Measurements from ENCODE around the gene GNG3. TPM values are rescaled to one million over a fixed set of nuclear protein-coding genes. Genes with fewer than 3 reads are reported as not detected.

GNG3 gene
- total RNA-seq, 5 donors from 2014 or later (not counting 1 experiment from before 2014, with no cell fraction given), result not detected

DNA sequence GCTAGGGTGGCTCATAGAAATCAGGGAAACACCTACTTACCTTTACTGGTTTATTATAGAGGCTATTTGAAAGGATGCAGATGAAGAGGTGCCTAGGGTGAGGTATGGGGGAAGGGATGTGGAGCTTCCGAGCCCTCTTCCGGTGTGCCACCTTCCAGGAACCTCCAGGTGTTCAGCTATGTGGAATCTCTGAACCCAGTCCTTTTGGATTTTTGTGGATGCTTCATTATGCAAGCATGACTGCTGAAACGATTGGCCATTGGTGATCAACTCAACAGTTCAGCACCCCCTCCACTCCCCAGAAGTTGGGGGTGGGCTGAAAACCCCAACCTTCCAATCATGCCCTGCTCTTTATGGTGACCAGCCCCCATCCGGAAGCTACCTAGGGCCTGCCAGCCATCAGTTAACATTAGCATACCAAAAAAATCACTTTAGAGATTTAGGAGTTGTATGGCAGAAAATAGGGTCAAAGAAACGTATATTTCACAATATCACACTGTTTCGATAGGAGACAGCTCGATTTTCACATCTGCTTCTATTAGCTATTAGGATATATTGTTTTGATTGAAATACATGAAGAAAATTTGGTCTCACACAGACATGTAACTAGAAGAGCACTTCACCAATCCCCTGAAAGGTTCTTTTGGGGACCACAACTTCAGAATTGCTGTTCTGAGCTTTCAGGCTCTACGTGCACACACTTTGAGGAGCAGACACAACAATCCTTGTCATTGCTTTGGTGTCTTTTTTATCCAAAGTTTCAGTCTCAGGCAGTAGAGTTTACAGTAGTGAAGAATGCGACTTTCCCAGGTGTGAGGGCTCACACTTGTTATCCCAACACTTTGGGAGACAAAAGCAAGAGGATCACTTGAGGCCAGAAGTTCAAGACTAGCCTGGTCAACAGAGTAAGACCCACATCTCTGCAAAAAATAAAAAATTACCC is 50.6 kb downstream of the GNG3 start:
- no peaks in the 10 kb centered on the region for H3K27me3 Mint-ChIP-seq
- H3K9me3 Mint-ChIP-seq, result no peaks in the 10 kb centered on the region
- WGBS (ENCODE audit: insufficient coverage), result 100% methylated on average over 2 of the region's 9 CpGs
- no peak overlapping the region for H3K4me3 Mint-ChIP-seq
- H3K36me3 Mint-ChIP-seq, result peaks cover 3% of the 10 kb centered on the region
- H3K4me1 Mint-ChIP-seq, result peaks cover 25 to 28% (median 26%) of the 10 kb centered on the region in 3 donors
- no peak for DNase-seq
- Histone ChIP-seq H3K36me3 (ENCODE audit: control insufficient read depth in 2 of 2, extremely low read depth in 1 of 2, insufficient read depth in 1 of 2, low read length in 1 of 2) (peaks cover 0 to 3% of the 10 kb centered on the region in 2 donors), H3K4me1 (ENCODE audit: control insufficient read depth in 1 of 2, extremely low read depth in 1 of 2, insufficient read depth in 2 of 2, low read length in 2 of 2) (peaks cover 11 to 32% of the 10 kb centered on the region in 2 experiments), H3K4me3 (ENCODE audit: control insufficient read depth in 1 of 2, extremely low read depth in 1 of 2, low read length in 1 of 2) (no peak overlapping the region), H3K9me3 (no peaks in the 10 kb centered on the region), H3K27ac (ENCODE audit: low read length) (no peak overlapping the region), H3K27me3 (replicated peaks in 1 of 2; ENCODE audit: control insufficient read depth in 2 of 2, extremely low read depth in 1 of 2, insufficient read depth in 2 of 2, low read length in 1 of 2) (no peaks in the 10 kb centered on the region)
- no peak for ATAC-seq (replicated peaks in 1 of 4)
- POLR2A ChIA-PET, result interaction anchor here in 1 of 2 donors (0.7 kb wide), 2 partner anchors 7 to 9 kb away, joined by 4 to 5 read pairs; no protein-coding TSS in a partner anchor
- H3K27ac Mint-ChIP-seq, result no peak overlapping the region
- CTCF ChIA-PET, result no interaction called here

Other genes with a start within 250 kb of the GNG3 start
- gene AHNAK, start 160.9 kb upstream of the GNG3 start, total RNA-seq, result 100 to 1,000 TPM; 267 to 636 (median 395) TPM
- gene EEF1G, start 133.8 kb upstream of the GNG3 start, total RNA-seq, result 1,000 to 10,000 TPM; 1,908 to 2,187 (median 2,119) TPM
- 10 to 100 TPM; 35.2 to 56.0 (median 42.9) TPM for gene TUT1, start 116.2 kb upstream of the GNG3 start, total RNA-seq
- gene MTA2, start 105.8 kb upstream of the GNG3 start, total RNA-seq, result 100 to 1,000 TPM; 151 to 185 (median 184) TPM
- gene EML3, start 94.9 kb upstream of the GNG3 start, total RNA-seq, result 100 to 1,000 TPM; 160 to 372 (median 328) TPM
- 1 to 10 TPM; 1.6 to 4.5 (median 3.5) TPM for gene ROM1, start 94.4 kb upstream of the GNG3 start, total RNA-seq
- gene B3GAT3, start 85.7 kb upstream of the GNG3 start, total RNA-seq, result 10 to 100 TPM; 59.0 to 94.5 (median 90.5) TPM
- 100 to 1,000 TPM; 216 to 278 (median 257) TPM for gene GANAB, start 61.1 kb upstream of the GNG3 start, total RNA-seq
- gene INTS5, start 54.4 kb upstream of the GNG3 start, total RNA-seq, result 10 to 100 TPM; 14.4 to 39.0 (median 34.8) TPM
- 10 to 100 TPM; 28.3 to 62.6 (median 54.8) TPM for gene C11orf98, start 42.5 kb upstream of the GNG3 start, total RNA-seq
- 10 to 100 TPM; 14.8 to 35.6 (median 27.4) TPM for gene CSKMT, start 42.4 kb upstream of the GNG3 start, total RNA-seq
- 1 to 10 TPM; 2.7 to 9.3 (median 8.1) TPM for gene UQCC3, start 36.0 kb upstream of the GNG3 start, total RNA-seq
- 10 to 100 TPM; 15.5 to 24.7 (median 20.7) TPM for gene LBHD1, start 35.4 kb upstream of the GNG3 start, total RNA-seq
- gene UBXN1, start 28.6 kb upstream of the GNG3 start, total RNA-seq, result 100 to 1,000 TPM; 180 to 199 (median 196) TPM
- gene LRRN4CL, start 18.1 kb upstream of the GNG3 start, total RNA-seq, result under 1 TPM in 4 of 5 donors, not detected in 1; 0.14 to 0.29 (median 0.19) TPM
- 10 to 100 TPM; 21.9 to 43.7 (median 37.3) TPM for gene BSCL2, start 252 bp upstream of the GNG3 start, total RNA-seq
- 10 to 100 TPM; 45.8 to 67.8 (median 62.7) TPM for gene HNRNPUL2, start 19.8 kb downstream of the GNG3 start, total RNA-seq
- gene TTC9C, start 20.8 kb downstream of the GNG3 start, total RNA-seq, result 10 to 100 TPM; 15.4 to 54.5 (median 44.6) TPM
- gene ZBTB3, start 46.5 kb downstream of the GNG3 start, total RNA-seq, result 10 to 100 TPM in 3 of 5 donors, 1 to 10 TPM in 2; 5.9 to 24.6 (median 22.9) TPM
- gene POLR2G, start 53.9 kb downstream of the GNG3 start, total RNA-seq, result 10 to 100 TPM; 65.6 to 84.8 (median 76.1) TPM
- 10 to 100 TPM; 15.1 to 29.5 (median 29.0) TPM for gene TAF6L, start 63.7 kb downstream of the GNG3 start, total RNA-seq
- gene TMEM179B, start 79.7 kb downstream of the GNG3 start, total RNA-seq, result 10 to 100 TPM; 27.7 to 53.3 (median 46.5) TPM
- 10 to 100 TPM; 11.2 to 27.6 (median 23.0) TPM for gene TMEM223, start 84.3 kb downstream of the GNG3 start, total RNA-seq
- gene NXF1, start 97.8 kb downstream of the GNG3 start, total RNA-seq, result 100 to 1,000 TPM; 160 to 321 (median 169) TPM
- gene STX5, start 124.4 kb downstream of the GNG3 start, total RNA-seq, result 100 to 1,000 TPM in 2 of 5 donors, 10 to 100 TPM in 3; 49.3 to 132 (median 58.0) TPM
- not detected for gene TEX54, start 125.2 kb downstream of the GNG3 start, total RNA-seq
- 100 to 1,000 TPM in 4 of 5 donors, 10 to 100 TPM in 1; 91.3 to 239 (median 103) TPM for gene WDR74, start 131.9 kb downstream of the GNG3 start, total RNA-seq
- gene SLC3A2, start 173.2 kb downstream of the GNG3 start, total RNA-seq, result 100 to 1,000 TPM; 178 to 248 (median 237) TPM
- gene CHRM1, start 213.7 kb downstream of the GNG3 start, total RNA-seq, result not detected

All from T-cell (primary cell).